GDM1 (cell line): ENCODE results near the gene CSNK1G3.
A peak's percentile ranks its signal among the peaks of the same experiment; 100 is the strongest.
"Not testable (repeated sequence)": the region's sequence is repeated elsewhere in the genome, so short reads cannot be mapped to it uniquely, and the experiment has no call there.

Experiments used
- DNase-seq: peaks from one replicate; lab custom pipeline; 2025; lab: John Stamatoyannopoulos, UW

The CSNK1G3 gene

GRCh38 chr5:123511648-123512605, at the start of gene CSNK1G3:
TSS of gene CSNK1G3 (plus strand) at chr5:123512177. CDS start at chr5:123545664, 33,487 bp downstream.
- DNase-seq = peak; percentile 93

GRCh38 chr5:123466839-123467238, 45.1 kb upstream of the CSNK1G3 start:
- not testable (repeated sequence) for DNase-seq

DNA sequence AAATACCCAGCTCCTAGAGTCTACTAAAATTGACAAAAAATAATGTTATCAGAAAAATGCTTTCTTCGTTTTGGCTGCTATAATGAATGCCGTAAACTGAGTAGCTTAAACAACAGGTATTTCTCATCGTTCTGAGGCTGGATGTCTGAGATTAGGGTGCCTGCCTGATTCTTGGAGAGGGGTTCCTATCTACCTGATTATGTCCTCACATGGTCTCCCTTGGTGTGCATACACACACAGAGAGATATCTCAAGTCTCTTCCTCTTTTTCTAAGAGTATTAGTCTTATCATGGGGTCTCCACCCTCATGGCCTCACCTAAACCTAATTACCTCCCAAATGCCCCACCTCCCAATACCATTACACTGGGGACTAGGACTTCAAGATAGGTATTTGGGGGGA, 40.6 kb upstream of the CSNK1G3 start:
- no peak for DNase-seq

- DNase-seq = no peak
Observed at GRCh38 chr5:123472150-123472924, 39.6 kb upstream of the CSNK1G3 start.

- DNase-seq = no peak
Observed at GRCh38 chr5:123474228-123474627, 37.7 kb upstream of the CSNK1G3 start.

DNA sequence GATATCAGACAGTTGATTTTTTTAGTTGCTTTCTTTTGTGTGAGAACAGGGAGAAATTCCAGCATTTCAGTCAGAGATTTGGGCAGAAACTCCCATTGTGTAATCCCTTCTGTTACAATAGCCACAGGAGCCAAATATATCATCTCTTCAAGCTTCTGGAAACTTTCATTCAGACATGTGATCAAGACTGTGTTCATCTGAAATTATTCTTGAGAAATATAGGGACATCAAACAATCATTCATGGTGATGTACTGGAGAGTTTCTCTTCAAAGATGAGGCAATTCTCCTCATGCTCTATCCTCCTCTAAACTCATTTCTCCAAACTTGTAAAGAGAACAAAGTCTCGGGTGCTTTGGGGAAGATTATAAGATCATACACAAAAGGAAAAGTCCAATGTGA, 35.2 kb upstream of the CSNK1G3 start:
- DNase-seq = no peak

GRCh38 chr5:123478546-123478945, 33.4 kb upstream of the CSNK1G3 start:
- no peak for DNase-seq

GRCh38 chr5:123482258-123482657, 29.7 kb upstream of the CSNK1G3 start:
- no peak for DNase-seq

- no peak for DNase-seq
Observed at GRCh38 chr5:123483446-123484077, 28.4 kb upstream of the CSNK1G3 start.

- no peak for DNase-seq
Observed at GRCh38 chr5:123485275-123485674, 26.7 kb upstream of the CSNK1G3 start.

DNA sequence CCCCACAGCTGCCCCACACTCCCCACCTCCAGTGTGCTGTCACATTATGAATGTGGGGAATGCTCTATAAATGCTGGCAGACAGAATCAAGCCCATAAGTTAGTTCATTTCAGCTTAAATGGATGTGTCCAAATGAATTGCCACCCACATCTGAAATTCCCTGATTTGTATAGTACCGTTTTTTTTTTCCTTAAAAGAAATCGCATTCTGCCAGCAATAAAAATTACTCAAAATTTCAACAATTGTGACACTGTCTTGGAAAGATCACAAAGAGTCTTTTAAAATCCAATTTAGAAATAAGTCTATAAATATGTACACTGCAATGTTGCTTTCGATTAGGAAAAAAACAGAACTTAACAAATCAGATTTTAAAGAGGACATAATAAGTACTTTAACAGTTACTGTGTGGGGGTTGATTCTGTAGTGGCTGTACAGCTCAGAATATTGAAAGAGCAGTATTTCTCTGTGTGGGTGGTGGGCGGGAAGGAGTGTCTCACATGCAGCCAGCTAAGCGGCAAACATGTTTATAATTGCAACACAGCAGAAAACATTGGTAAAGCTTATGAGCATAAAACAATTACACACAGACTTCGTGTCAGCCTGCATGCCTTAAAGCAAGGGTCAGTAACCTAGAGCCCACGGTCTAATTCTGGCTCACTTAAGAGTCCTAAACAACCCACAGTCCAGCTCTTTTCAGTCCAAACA, 24.9 kb upstream of the CSNK1G3 start:
- DNase-seq = no peak

- DNase-seq = no peak
Observed at GRCh38 chr5:123490974-123491373, 21.0 kb upstream of the CSNK1G3 start.

GRCh38 chr5:123495211-123495610, 16.8 kb upstream of the CSNK1G3 start:
- not testable (repeated sequence) for DNase-seq

DNA sequence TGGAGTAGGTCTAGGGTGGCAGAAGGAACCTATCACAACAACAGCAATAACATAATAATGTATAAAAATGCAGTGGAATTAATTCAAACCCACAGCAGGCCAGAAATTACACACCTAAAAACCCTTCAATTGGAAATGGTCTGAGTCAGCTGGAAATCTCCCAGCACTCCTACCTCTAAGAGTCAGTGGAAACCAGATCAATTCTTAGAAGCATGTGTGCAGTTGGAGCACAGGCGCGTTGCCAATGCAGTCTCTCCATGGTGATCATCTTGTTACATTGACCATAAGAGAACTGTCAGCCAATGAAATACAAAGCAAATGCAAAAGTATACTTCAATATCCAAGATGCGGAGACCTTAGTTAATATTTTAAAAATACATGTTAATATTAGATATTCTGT, 15.1 kb upstream of the CSNK1G3 start:
- no peak for DNase-seq

GRCh38 chr5:123500471-123500870, 11.5 kb upstream of the CSNK1G3 start:
- DNase-seq = no peak

- DNase-seq = no peak
Observed at GRCh38 chr5:123502120-123502519, 9.9 kb upstream of the CSNK1G3 start.

DNA sequence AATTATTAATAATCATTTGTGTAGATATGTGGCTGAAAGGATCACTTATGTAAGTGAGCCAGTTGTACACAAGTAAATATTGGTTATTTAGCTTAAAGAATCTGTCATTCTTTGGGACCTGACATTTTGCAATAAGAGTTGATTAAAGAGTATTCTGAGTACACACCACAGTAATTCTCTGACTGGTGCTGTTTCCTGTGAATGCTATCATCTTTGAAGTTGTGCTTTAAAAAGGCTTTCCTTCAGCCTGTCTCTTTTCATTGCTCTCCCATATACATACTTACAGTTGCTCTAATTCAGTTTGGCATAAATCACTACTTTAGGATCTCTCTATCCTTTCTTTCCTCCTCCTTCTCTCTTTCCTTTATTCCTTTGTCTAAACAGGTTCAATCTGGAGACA, 8.7 kb upstream of the CSNK1G3 start:
- DNase-seq = no peak

DNA sequence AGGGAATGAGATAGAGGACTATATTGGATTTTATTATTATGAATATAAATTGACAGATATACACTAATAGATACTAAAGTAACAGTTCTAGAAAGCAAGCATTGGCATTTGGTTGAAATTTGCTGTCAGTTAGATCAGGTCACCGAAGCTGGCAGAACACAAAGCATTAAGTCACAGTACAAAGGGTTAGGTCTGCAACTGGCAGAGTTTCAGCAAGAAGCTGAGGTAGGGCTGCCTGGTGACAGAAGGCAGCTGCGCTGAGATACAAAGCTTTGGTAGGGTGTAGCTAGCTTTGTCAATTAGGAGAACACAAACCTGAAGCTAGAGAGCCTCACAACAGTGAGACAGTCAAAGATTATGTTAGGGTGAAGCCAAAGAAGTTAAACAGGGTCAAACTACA, 6.3 kb upstream of the CSNK1G3 start:
- no peak for DNase-seq

GRCh38 chr5:123508441-123508840, 3.5 kb upstream of the CSNK1G3 start:
- DNase-seq = no peak

DNA sequence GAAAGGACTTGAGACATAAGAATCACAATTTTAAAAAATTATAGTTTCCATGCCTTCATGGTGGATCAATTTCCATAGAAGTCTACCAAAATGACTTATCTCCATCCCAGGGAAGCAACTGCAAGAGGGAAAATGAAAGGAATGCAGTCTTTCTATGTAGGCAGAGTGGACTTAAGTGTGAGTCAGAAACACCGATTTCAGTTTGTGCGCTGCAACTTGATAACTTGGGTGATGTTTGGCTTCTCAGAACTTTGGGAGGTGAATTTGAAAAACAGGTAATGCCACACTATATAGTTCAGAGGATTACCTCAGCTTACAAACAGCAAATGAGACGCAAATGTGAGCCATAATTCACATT, 708 bp upstream of the CSNK1G3 start:
- DNase-seq = no peak

DNA sequence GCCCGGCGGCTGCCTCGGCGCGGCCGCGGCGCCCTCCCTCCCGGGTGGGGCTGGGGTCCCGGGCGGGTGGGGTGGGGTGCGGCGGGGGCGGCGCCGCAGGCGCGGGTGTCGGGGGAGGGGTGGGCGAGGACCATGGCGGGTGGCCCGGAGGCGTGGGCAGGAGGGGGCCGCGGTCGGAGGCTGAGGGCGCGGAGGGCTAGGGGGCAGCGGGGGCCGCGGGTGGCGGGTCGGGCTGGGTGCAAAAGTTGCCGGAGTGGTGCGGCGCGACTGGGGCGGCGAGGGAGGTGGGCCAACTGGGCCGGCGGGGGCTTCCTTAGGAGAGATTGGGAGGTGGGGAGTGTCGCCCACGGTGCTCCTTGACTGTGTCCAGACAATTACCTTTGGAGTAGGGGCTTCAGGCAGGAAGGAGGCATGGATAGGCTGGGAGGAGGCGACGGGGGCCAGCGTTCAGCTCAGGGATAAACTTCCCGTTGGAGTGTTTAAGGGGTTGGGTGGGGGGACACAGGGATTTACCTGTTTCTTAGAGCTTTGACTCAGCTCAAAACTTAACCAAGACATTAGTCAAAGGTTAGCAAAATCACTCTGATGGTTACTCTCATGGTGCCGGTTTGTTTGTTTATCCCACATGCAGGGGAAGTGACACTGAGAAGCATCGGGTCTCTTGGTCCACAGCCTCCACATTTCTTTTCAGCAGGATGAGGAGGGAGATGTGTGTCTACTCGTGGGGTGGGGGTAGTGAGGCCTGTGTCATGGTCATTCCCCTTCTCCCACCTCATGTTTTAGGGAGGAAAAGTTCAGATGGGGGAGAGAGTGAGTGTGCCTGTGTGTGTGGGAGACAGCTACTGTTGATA, 859 bp downstream of the CSNK1G3 start:
- DNase-seq = no peak
